Urothelium cell line (cell line): ENCODE data around the gene SPDYE4.

Experiments used
- DNase-seq: peaks from one replicate; pipeline ENCODE4 v3.0.0; 2011; ENCODE audit warnings: low spot score, mixed read lengths
- FAIRE-seq: peaks from 2 replicates; lab custom pipeline; 2011; peaks lifted over from hg19 to GRCh38; lab: Jason Lieb, UNC

Gene SPDYE4

DNA sequence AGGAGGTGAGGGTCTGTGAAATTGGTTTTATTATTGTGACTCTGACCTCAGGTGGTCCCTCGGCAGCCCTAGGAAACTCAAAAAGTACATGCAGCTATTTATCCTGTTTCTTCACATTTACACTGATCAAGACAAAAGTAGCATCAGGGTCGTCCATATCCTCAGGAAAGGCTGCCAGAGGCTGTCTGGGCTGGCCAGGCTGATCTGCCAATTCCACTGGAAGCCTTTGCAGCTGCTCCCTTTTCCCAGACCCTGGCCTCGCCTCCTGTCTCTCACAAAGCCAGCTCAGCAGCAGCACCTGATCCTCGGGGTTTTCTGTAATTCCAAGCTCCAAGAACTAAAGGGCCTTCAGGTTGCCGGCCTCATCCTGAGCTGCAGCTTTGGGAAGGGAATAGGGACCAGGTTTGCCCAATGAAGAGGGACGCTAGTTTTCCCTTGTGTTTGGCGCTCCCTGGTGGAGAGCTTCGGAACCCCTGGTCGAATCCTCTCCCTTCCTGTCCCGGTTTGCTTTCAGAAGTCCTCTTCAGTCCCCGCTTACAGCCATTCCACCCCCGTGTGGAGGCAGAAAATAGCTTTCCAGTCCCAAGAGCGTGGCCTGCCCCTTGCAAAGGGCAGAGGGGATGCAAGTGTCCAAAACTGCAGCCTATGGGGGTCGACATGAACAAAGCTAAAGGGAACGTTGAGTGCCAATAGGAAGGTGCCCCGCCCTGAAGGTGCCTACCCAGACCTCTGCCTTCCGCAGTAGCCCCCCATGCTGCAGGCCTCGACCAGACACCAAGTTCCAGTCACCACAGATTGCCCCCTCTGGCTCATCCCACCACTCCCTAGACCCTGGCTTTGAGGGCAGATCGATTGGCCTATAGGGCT, 27.4 kb upstream of the SPDYE4 start:
- FAIRE-seq (no peak), DNase-seq (peak; percentile 60)

DNA sequence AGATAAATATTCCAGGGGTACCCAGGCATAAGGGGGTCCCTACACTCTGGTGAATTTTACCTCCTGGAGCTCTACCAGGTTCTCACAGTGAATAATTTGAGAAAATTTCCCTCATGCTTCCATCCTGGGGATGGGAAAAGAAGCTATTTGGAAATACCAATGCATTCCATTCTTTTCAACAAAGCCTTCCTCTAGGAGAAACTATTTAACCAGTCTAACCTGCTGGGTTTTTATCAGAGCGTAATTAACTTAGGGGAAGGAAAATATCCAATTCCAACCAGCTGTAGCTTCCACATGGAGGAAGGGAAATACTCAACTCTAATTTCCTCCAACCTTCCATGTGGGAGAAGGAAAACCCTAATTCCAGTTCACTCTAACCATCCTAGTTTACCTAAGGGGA, 23.8 kb upstream of the SPDYE4 start:
- DNase-seq (no peak), FAIRE-seq (no peak)

DNA sequence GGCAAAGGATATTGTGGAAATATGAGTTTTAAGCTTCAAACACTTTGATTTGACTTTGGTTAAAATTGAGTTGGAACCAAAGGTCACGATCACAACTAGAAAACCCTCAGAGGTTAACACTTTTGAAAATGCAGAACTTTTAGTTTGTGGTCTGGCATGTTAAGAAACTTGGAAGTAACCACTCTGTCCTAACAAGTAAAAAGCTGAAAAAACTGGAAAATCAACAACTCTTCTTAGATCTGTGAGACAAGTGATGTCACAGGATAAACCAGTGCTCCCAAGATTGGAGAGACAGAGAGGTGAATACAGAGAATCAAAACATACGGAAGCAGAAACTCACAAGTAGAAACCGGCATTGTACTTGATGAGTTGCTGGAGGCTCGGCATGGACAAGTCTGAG, 23.4 kb upstream of the SPDYE4 start:
- DNase-seq (no peak), FAIRE-seq (no peak)

- FAIRE-seq = no peak
- DNase-seq = no peak
Observed at GRCh38 chr17:8776881-8777280, 18.5 kb upstream of the SPDYE4 start.

DNA sequence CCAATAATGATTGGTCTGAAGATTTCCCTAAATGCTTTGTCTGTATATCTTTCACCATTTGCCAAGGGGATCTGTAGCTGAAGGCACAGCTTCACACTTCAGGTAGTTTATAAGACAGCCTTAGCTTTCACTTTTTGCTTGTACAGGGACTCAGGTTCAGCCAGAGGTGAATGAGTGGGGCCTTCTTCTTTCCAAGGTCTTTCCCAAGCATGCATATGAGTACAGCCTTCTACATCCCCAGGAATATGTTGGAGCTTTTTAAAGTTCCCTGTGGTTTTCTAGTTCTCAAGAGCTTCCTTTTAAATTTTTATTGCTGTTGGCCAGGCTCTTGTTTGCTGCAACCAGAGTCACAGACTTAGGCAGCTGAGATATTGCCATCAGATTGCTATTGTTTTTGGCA, 17.9 kb upstream of the SPDYE4 start:
- no peak for FAIRE-seq

DNA sequence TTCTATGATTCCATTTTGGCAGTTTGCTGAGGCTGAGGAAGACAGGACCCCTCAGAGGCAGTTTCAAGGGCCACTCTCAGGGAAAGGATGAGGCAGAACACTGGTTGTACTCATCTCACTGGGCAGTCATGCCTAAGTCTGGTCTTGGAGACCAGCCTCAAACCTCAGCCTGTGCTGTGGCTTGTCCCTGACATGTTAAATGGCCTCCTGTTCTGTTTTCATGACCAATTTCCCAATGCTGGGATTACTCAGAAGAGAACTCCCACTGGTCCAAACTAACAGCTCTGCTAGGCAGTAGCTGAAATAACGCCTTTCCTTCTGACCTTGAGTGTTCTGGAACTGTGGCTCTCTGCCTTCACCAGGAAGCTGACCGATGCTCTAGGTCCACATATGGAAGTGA, 8.4 kb upstream of the SPDYE4 start:
- no peak for FAIRE-seq
- DNase-seq = no peak

More for the DNA sequence above, 17.9 kb upstream of the SPDYE4 start:
- no peak for DNase-seq

GRCh38 chr17:8762012-8762411, 3.7 kb upstream of the SPDYE4 start:
- FAIRE-seq (no peak), DNase-seq (no peak)

- FAIRE-seq = no peak
Observed at GRCh38 chr17:8757189-8757588, 1.2 kb downstream of the SPDYE4 start.

DNA sequence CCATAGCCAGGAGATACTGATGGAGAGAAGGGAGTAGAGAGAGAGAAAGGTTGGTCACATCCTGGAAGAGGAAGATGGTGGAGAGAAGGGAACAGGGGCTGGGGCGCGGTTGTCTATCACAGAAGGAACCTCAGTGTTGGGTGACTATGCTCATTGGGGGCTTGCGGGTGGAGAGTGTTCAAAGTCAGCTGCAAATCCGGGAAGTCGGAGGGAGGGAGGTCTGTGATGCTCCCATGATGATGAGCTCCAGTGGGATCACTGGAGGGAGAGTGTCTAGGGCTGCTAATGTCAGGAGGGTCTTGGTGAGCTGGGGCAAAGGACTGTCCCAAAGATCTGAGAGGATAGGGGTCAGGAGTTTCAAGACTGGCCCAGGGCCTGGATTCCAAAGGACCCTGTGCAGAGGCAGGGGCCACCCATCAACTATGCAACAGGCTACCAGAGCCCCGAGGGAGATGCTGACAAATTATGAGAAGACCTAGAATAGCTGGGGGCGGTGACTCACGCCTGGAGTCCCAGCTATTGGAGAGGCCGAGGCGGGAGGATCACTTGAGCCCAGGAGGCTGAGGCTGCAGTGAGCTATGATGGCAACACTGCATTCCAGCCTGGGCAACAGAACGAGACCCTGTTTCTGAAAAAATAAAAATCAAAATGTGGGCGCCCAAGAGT, 2.6 kb downstream of the SPDYE4 start:
- DNase-seq = no peak
- no peak for FAIRE-seq

More at GRCh38 chr17:8757189-8757588, 1.2 kb downstream of the SPDYE4 start:
- no peak for DNase-seq

DNA sequence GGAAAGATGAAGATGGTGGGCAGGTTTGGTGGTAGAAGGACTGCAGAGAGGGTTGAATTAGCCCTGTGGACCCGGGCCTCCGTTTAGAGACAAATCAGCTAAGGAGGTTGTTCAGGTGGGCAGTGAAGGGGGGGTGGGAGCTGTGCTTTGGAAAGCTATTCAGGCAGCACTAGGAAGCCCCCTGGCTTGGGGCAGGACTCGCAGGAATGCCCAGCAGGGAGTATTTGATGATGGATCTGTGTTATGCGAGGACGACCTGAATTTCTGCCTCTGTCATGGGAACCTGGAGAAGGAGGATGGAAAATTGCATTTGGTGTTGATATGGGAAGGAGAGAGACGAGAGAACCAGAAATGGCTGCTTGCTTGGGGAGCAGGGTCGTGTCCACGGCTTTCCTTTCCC, 3.5 kb downstream of the SPDYE4 start:
- FAIRE-seq = no peak

GRCh38 chr17:8753976-8754440, 4.3 kb downstream of the SPDYE4 start:
- peak; percentile 20 for DNase-seq
- FAIRE-seq = no peak

More for the DNA sequence above, 3.5 kb downstream of the SPDYE4 start:
- DNase-seq = no peak

- FAIRE-seq (no peak), DNase-seq (no peak)
Observed at GRCh38 chr17:8753136-8753975, 5.0 kb downstream of the SPDYE4 start.

- FAIRE-seq (no peak), DNase-seq (no peak)
Observed at GRCh38 chr17:8749616-8750015, 8.7 kb downstream of the SPDYE4 start.

DNA sequence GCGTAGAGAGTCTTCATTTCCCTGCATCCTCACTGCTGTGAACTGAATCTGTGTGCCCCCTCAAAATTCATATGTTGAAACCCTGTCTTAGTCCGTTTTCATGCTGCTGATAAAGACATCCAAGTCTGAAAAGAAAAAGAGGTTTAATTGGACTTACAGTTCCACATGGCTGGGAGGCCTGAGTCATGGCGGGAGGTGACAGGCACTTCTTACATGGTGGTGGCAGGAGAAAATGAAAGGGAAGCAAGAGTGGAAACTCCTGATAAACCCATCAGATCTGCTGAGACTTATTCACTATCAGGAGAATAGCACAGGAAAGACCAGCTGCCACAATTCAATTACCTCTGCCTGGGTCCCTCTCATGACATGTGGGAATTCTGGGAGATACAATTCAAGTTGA, 10.6 kb downstream of the SPDYE4 start:
- no peak for FAIRE-seq
- no peak for DNase-seq

- FAIRE-seq (no peak), DNase-seq (peak; percentile 19)
Observed at GRCh38 chr17:8746501-8747236, 11.7 kb downstream of the SPDYE4 start.

DNA sequence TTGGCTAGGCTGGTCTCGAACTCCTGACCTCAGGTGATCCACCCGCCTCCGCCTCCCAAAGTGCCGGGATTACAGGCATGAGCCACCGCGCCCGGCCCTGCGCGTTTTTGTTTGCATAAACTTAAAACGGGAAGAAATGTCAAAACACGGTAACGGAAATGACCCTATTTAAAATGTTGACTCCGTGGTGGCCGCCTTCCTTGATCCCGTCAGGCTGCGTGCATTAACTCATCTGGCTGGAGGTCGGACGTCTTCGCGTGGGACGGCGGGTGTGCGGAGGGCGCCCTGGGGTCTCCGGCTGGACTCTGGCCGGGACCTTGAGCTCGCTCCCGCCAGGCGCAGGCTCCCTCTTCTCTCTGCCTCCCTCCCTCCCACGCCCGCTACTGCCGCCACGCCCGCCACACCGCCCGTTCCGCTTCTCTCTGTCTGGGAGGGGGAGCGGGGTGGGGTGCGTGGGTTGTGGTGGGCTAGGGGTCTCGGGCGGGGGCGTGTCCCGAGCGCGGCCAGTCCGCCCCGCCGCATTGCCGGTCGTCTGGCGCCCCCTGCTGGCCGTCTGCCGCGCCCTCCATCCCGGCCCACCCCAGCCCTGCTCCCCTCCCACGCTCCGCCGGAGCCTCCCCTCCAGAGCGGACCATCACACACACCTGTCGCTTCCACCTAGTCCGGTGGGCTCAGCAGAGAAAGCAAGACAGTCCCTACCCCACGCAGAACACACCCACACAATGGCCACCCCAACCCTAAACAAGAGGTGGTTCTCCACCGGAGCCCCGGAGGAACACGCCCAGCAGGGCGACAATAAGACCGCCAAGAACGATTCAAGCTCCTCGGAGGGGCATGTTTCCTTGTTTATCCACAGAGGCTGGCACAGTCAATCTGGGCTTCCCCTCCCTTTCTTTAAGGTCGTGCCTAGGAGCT, 12.5 kb downstream of the SPDYE4 start:
- FAIRE-seq = peak; percentile 80
- DNase-seq = peak; percentile 81

DNA sequence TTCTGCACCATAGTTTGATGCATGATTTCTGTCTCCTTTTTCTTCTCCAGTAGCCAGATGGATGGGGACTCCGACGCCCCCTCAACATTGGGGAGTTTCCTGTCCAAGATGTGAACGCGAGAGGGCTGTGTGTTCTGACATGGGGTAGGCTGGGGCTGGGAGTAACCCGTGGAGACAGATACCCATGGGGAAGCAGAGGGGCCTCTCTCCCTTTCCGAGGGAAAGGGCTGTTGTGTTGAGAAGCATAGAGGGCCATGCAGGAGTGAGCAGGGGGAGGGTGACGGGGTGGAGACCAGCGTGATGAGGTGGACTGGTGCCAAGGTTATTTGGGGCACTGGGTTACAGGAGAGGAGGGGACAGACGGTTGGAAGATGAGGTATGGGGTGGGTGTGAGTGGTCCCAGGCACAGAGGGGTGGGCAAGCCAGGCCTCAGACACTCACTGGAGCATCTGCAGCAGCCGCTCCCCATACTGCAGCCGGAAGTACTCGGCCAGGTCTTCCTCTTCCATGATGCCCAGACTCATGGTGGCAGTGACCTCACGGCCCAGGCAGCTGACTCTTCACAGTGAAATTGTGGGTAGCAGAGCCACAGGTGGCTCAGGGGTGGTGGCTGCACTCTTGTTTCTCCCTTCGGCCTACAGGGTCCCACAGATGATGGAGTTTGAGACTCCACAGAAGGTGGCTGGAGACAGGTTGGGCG, 14.1 kb downstream of the SPDYE4 start:
- DNase-seq = no peak
- FAIRE-seq = no peak

- no peak for FAIRE-seq
Observed at GRCh38 chr17:8742819-8743218, 15.5 kb downstream of the SPDYE4 start.

DNA sequence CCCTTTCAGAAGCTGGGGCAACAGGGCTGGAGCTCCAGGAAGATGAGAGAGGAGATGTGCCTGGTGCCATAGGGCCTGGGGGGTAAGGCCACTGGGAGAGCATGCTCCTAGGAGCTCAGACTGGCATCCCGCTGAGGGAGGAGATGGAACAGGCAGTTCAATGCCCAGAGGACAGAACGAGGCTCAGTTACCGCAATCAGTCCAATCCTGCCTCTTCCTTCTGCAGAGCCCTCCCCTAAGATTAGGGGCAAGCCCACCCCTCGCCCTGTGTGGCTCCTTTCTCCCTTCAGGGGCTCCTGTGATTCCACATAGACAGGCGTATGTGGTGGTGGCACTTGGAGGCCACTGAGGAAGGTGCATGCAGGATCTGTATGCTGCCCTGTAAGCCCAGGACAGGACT, 16.1 kb downstream of the SPDYE4 start:
- FAIRE-seq (no peak), DNase-seq (no peak)

More at GRCh38 chr17:8742819-8743218, 15.5 kb downstream of the SPDYE4 start:
- DNase-seq = no peak
